GM18951 (cell line): Measurements from ENCODE around the gene CFAP53.

Experiments used
- POLR2A ChIP-seq: IDR thresholded peaks from 4 replicates; pipeline ENCODE4 v1.6.1; 2011; ENCODE audit warnings: mild to moderate bottlenecking; ENCODE audit not compliant: insufficient read length, insufficient read depth; ENCODE audit errors: extremely low read depth
- in situ Hi-C: fragments of 300-500 bp; cut with MboI; formaldehyde crosslinking; loops from one replicate; pipeline ENCODE4 v1.12.0; 2022; ENCODE audit warnings: low sequenced_read_pairs, mixed read lengths, inconsistent platforms; ENCODE audit not compliant: unreplicated experiment

Gene CFAP53

GRCh38 chr18:50266248-50266704, at the start of gene CFAP53:
CFAP53 (minus strand) TSS chr18:50266495; CDS start chr18:50266404, 91 bp downstream.
- TF ChIP-seq POLR2A, result peak; percentile 43
- in situ Hi-C loops, result no loop called here

- in situ Hi-C loops, result no loop called here
- TF ChIP-seq POLR2A, result no peak
Measured at GRCh38 chr18:50315100-50315871, 49.0 kb upstream of the CFAP53 start.

GRCh38 chr18:50313873-50314460, 47.7 kb upstream of the CFAP53 start:
- in situ Hi-C loops, result no loop called here
- TF ChIP-seq POLR2A, result no peak

- in situ Hi-C loops, result no loop called here
- no peak for TF ChIP-seq POLR2A
Measured at GRCh38 chr18:50313031-50313607, 46.8 kb upstream of the CFAP53 start.

GRCh38 chr18:50312296-50313030, 46.2 kb upstream of the CFAP53 start:
- in situ Hi-C loops, result no loop called here

GRCh38 chr18:50311650-50312049, 45.4 kb upstream of the CFAP53 start:
- TF ChIP-seq POLR2A, result no peak
- in situ Hi-C loops, result no loop called here

More at GRCh38 chr18:50312296-50313030, 46.2 kb upstream of the CFAP53 start:
- no peak for TF ChIP-seq POLR2A

GRCh38 chr18:50310080-50310479, 43.8 kb upstream of the CFAP53 start:
- in situ Hi-C loops, result no loop called here
- no peak for TF ChIP-seq POLR2A

GRCh38 chr18:50308851-50309250, 42.6 kb upstream of the CFAP53 start:
- in situ Hi-C loops, result loop anchor here (10.0 kb wide), 1 partner anchor 46 kb away; no protein-coding TSS in a partner anchor

- in situ Hi-C loops, result loop anchor here (10.0 kb wide), 1 partner anchor 47 kb away; no protein-coding TSS in a partner anchor
- no peak for TF ChIP-seq POLR2A
Measured at GRCh38 chr18:50307738-50308470, 41.6 kb upstream of the CFAP53 start.

- in situ Hi-C loops, result loop anchor here (10.0 kb wide), 1 partner anchor 47 kb away; no protein-coding TSS in a partner anchor
- no peak for TF ChIP-seq POLR2A
Measured at GRCh38 chr18:50307400-50307737, 41.1 kb upstream of the CFAP53 start.

- TF ChIP-seq POLR2A, result no peak
- in situ Hi-C loops, result loop anchor here (10.0 kb wide), 1 partner anchor 48 kb away; no protein-coding TSS in a partner anchor
Measured at GRCh38 chr18:50306944-50307343, 40.6 kb upstream of the CFAP53 start.

- no peak for TF ChIP-seq POLR2A
- in situ Hi-C loops, result loop anchor here (10.0 kb wide), 1 partner anchor 54 kb away; no protein-coding TSS in a partner anchor
Measured at GRCh38 chr18:50301074-50301473, 34.8 kb upstream of the CFAP53 start.
